Bronchial epithelial cell (primary cell): Measurements from ENCODE around the gene PTPN14. TPM values are rescaled to one million over a fixed set of nuclear protein-coding genes. Genes with fewer than 3 reads are reported as not detected.

Experiments
- DNase-seq: peaks from one replicate; pipeline ENCODE4 v3.0.0-alpha.2; 2010; ENCODE audit warnings: low read depth
- FAIRE-seq: peaks from 2 replicates; lab custom pipeline; 2011; peaks lifted over from hg19 to GRCh38; lab: Jason Lieb, UNC
- H3K27me3 ChIP-seq: 2 replicates; pipeline ENCODE4 v1.5.1; 2011; ENCODE audit warnings: low read length; ENCODE audit not compliant: control insufficient read depth, insufficient read depth
- H3K36me3 ChIP-seq: 2 replicates; pipeline ENCODE4 v1.5.1; 2011; ENCODE audit warnings: low read length; ENCODE audit not compliant: control insufficient read depth, insufficient read depth
- H3K4me3 ChIP-seq: 2 replicates; pipeline ENCODE4 v1.5.1; 2011; ENCODE audit warnings: mild to moderate bottlenecking, low read depth, low read length, control low read depth
- CTCF ChIP-seq: IDR thresholded peaks from 2 replicates; pipeline ENCODE4 v1.5.1; 2011; ENCODE audit warnings: mild to moderate bottlenecking, moderate library complexity, low read length, control low read depth, inconsistent platforms; ENCODE audit not compliant: insufficient read depth, severe bottlenecking
- total RNA-seq: library from RNA; depleted of rRNA; stranded (reverse); fragments of >200 nt; gene quantifications from 2 replicates; pipeline ENCODE4 v1.2.1, GENCODE V29; 2014

Gene PTPN14
- total RNA-seq, 1 donor from 2014 or later, result 28.4 TPM

- FAIRE-seq (no peak), DNase-seq (no peak)
- no peaks in the 10 kb centered on the region for H3K27me3 ChIP-seq
- H3K36me3 ChIP-seq, result peaks cover 41% of the 10 kb centered on the region
- TF ChIP-seq CTCF, result no peak
- H3K4me3 ChIP-seq, result no peak overlapping the region
Observed at GRCh38 chr1:214361636-214362035, 189.8 kb downstream of the PTPN14 start.

- no peak for TF ChIP-seq CTCF
- no peak overlapping the region for H3K4me3 ChIP-seq
- DNase-seq (no peak), FAIRE-seq (no peak)
- H3K36me3 ChIP-seq, result peaks cover 45% of the 10 kb centered on the region
- H3K27me3 ChIP-seq, result no peaks in the 10 kb centered on the region
Observed at GRCh38 chr1:214360525-214361164, 190.8 kb downstream of the PTPN14 start.

- FAIRE-seq (no peak), DNase-seq (no peak)
- H3K4me3 ChIP-seq, result no peak overlapping the region
- peaks cover 44% of the 10 kb centered on the region for H3K36me3 ChIP-seq
- TF ChIP-seq CTCF, result no peak
- no peaks in the 10 kb centered on the region for H3K27me3 ChIP-seq
Observed at GRCh38 chr1:214360116-214360515, 191.3 kb downstream of the PTPN14 start.

GRCh38 chr1:214354440-214355148 lies 196.8 kb downstream of the PTPN14 start:
- Histone ChIP-seq H3K36me3 (peaks cover 21% of the 10 kb centered on the region), H3K27me3 (no peaks in the 10 kb centered on the region), H3K4me3 (no peak overlapping the region)
- FAIRE-seq (no peak), DNase-seq (no peak)
- no peak for TF ChIP-seq CTCF

GRCh38 chr1:214352838-214353237 lies 198.6 kb downstream of the PTPN14 start:
- FAIRE-seq, result no peak
- Histone ChIP-seq H3K4me3 (no peak overlapping the region), H3K36me3 (peaks cover 20% of the 10 kb centered on the region), H3K27me3 (no peaks in the 10 kb centered on the region)
- no peak for DNase-seq
- no peak for TF ChIP-seq CTCF
